Upper lobe of left lung (tissue), 6 donors: ENCODE measurements around the gene RGS7. TPM values are rescaled to one million over a fixed set of nuclear protein-coding genes. Genes with fewer than 3 reads are reported as not detected.
"Not testable (repeated sequence)": the region's sequence is repeated elsewhere in the genome, so short reads cannot be mapped to it uniquely, and the experiment has no call there.

Source experiments
- ATAC-seq, 2 donors: fragments of 200-7000 bp; cut with Tn5 transposase; one replicate each; pipeline ENCODE4 v1.9.1; 2022; ENCODE audit warnings: mild to moderate bottlenecking in 2 of 2, moderate library complexity in 2 of 2; ENCODE audit not compliant: low FRiP score in 2 of 2
- DNase-seq, 2 donors: peaks; one replicate each; pipeline ENCODE4 v3.0.0-alpha.2; 2019 to 2020
- H3K27ac ChIP-seq, 4 donors: fragments of 200-600 bp; sonication (generic); one replicate each; pipeline ENCODE4 v1.5.1; 2016 to 2019
- H3K27me3 ChIP-seq, 4 donors: fragments of 200-600 bp; sonication (generic); one replicate each; pipeline ENCODE4 v1.5.1; 2017 to 2019
- H3K36me3 ChIP-seq, 4 donors: fragments of 200-600 bp; sonication (generic); one replicate each; pipeline ENCODE4 v1.5.1; 2016 to 2019
- H3K4me1 ChIP-seq, 4 donors: fragments of 200-600 bp; sonication (generic); one replicate each; pipeline ENCODE4 v1.5.1; 2018 to 2019
- H3K4me3 ChIP-seq, 4 donors: fragments of 200-600 bp; sonication (generic); one replicate each; pipeline ENCODE4 v1.5.1; 2017 to 2019; ENCODE audit warnings: mild to moderate bottlenecking in 2 of 4, moderate library complexity in 1 of 4
- H3K9me3 ChIP-seq, 4 donors: fragments of 200-600 bp; sonication (generic); one replicate each; pipeline ENCODE4 v1.5.1; 2018 to 2019
- CTCF ChIP-seq, 6 experiments: fragments of 450-650 bp in 4 of 6; fragments of 200-600 bp in 2 of 6; sonication (generic) in 2 of 6; IDR thresholded peaks; one replicate each; pipeline ENCODE4 v1.5.1; 2016 to 2019; ENCODE audit warnings: antibody characterized with exemption in 6 of 6
- EP300 ChIP-seq, 4 donors: sonication (generic); formaldehyde crosslinking; IDR thresholded peaks; one replicate each; pipeline ENCODE4 v1.5.1; 2017; ENCODE audit warnings: antibody characterized with exemption in 4 of 4, control low read depth in 2 of 4
- POLR2A ChIP-seq, 4 donors: fragments of 450-650 bp; IDR thresholded peaks; one replicate each; pipeline ENCODE4 v1.5.1; 2016 to 2017; ENCODE audit warnings: antibody characterized with exemption in 4 of 4, mild to moderate bottlenecking in 2 of 4
- POLR2AphosphoS5 ChIP-seq, 2 donors: sonication (generic); formaldehyde crosslinking; IDR thresholded peaks; one replicate each; pipeline ENCODE4 v1.5.1; 2017; ENCODE audit warnings: antibody characterized with exemption in 2 of 2
- WGBS, 2 donors: methylation state at CpG; one replicate each; pipeline ENCODE4 v1.1.5; 2017 to 2018; 5-methylcytosine and 5-hydroxymethylcytosine counted together
- total RNA-seq, 6 donors: library from RNA; depleted of rRNA in 4 of 6; stranded (reverse); fragments of >200 nt in 4 of 6; gene quantifications; one replicate each; pipeline versions ENCODE4 v1.1.0 to v1.2.1, GENCODE V29; 2016 to 2021
- donor health status: DM: no; HTN: no; CAD: no; lungs with moderate emphysema.
- donor health status: DM: no; HTN: yes; CAD: no; lungs with severe emphysema.

RGS7 gene
- total RNA-seq, 6 donors from 2014 or later: 0.15 TPM; not detected in 5

GRCh38 chr1:240758777-240759176 lies 598.2 kb downstream of the RGS7 start:
- WGBS, 2 donors: 71 to 86% methylated on average over 6 of the region's 6 CpGs
- ATAC-seq, H3K27ac ChIP-seq, H3K4me3 ChIP-seq, H3K36me3 ChIP-seq, H3K27me3 ChIP-seq, H3K4me1 ChIP-seq, H3K9me3 ChIP-seq, DNase-seq: not testable (repeated sequence)

GRCh38 chr1:240758296-240758695 lies 598.7 kb downstream of the RGS7 start:
- Histone ChIP-seq H3K4me3 (no peak overlapping the region), H3K27me3 (no peaks in the 10 kb centered on the region), H3K4me1 (no peaks in the 10 kb centered on the region), H3K27ac (no peak overlapping the region), H3K36me3 (no peaks in the 10 kb centered on the region), H3K9me3 (no peaks in the 10 kb centered on the region)
- no peak for DNase-seq
- TF ChIP-seq POLR2AphosphoS5 (IDR thresholded peaks at IDR 0.05) (no peak), CTCF (IDR thresholded peaks at IDR 0.05) (no peak), EP300 (IDR thresholded peaks at IDR 0.05) (no peak), POLR2A (IDR thresholded peaks at IDR 0.05) (no peak)
- ATAC-seq: no peak
- WGBS, 2 donors: 88 to 91% methylated on average over 1 of the region's 1 CpG

GRCh38 chr1:240747907-240748306 lies 609.1 kb downstream of the RGS7 start:
- DNase-seq: no peak
- no peak for TF ChIP-seq CTCF (IDR thresholded peaks at IDR 0.05)
- no peak for TF ChIP-seq POLR2AphosphoS5 (IDR thresholded peaks at IDR 0.05)
- no peak for TF ChIP-seq POLR2A (IDR thresholded peaks at IDR 0.05)
- TF ChIP-seq EP300 (IDR thresholded peaks at IDR 0.05): no peak
- no peak for ATAC-seq
- H3K4me3 ChIP-seq: no peak overlapping the region
- H3K27me3 ChIP-seq: no peaks in the 10 kb centered on the region
- no peaks in the 10 kb centered on the region for H3K36me3 ChIP-seq
- no peaks in the 10 kb centered on the region for H3K4me1 ChIP-seq
- no peak overlapping the region for H3K27ac ChIP-seq
- no peaks in the 10 kb centered on the region for H3K9me3 ChIP-seq

GRCh38 chr1:240743705-240744104 lies 613.3 kb downstream of the RGS7 start:
- Histone ChIP-seq H3K27ac (no peak overlapping the region), H3K9me3 (no peaks in the 10 kb centered on the region), H3K36me3 (no peaks in the 10 kb centered on the region), H3K27me3 (no peaks in the 10 kb centered on the region), H3K4me1 (no peaks in the 10 kb centered on the region), H3K4me3 (no peak overlapping the region)
- no peak for ATAC-seq
- no peak for TF ChIP-seq POLR2AphosphoS5 (IDR thresholded peaks at IDR 0.05)
- TF ChIP-seq EP300 (IDR thresholded peaks at IDR 0.05): no peak
- TF ChIP-seq POLR2A (IDR thresholded peaks at IDR 0.05): no peak
- no peak for TF ChIP-seq CTCF (IDR thresholded peaks at IDR 0.05)
- WGBS, 2 donors: 59 to 62% methylated on average over 2 of the region's 2 CpGs
- DNase-seq: no peak

GRCh38 chr1:240739754-240740153 lies 617.3 kb downstream of the RGS7 start:
- Histone ChIP-seq H3K27ac (no peak overlapping the region), H3K4me3 (no peak overlapping the region), H3K9me3 (no peaks in the 10 kb centered on the region), H3K4me1 (no peaks in the 10 kb centered on the region), H3K36me3 (no peaks in the 10 kb centered on the region), H3K27me3 (no peaks in the 10 kb centered on the region)
- no peak for DNase-seq
- WGBS, 2 donors: 65 to 82% methylated on average over 1 of the region's 1 CpG
- TF ChIP-seq POLR2A (IDR thresholded peaks at IDR 0.05) (no peak), CTCF (IDR thresholded peaks at IDR 0.05) (no peak), POLR2AphosphoS5 (IDR thresholded peaks at IDR 0.05) (no peak), EP300 (IDR thresholded peaks at IDR 0.05) (no peak)
- no peak for ATAC-seq
